HG02970 (cell line): ENCODE measurements around the gene GPC6.

Source experiments
- ATAC-seq: cut with Tn5 transposase; IDR thresholded peaks from one replicate; pipeline ENCODE4 v1.9.1; 2021; ENCODE audit warnings: mild to moderate bottlenecking, moderate library complexity, moderate number of reproducible peaks; ENCODE audit not compliant: unreplicated experiment, low FRiP score

GPC6 gene

GRCh38 chr13:94246495-94246894 lies 1019.9 kb downstream of the GPC6 start:
- ATAC-seq = no peak

GRCh38 chr13:94247890-94248289 lies 1021.3 kb downstream of the GPC6 start:
- no peak for ATAC-seq

- no peak for ATAC-seq
Observed at GRCh38 chr13:94248454-94249228, 1022.0 kb downstream of the GPC6 start.

GRCh38 chr13:94249512-94249911 lies 1022.9 kb downstream of the GPC6 start:
- no peak for ATAC-seq

GRCh38 chr13:94251831-94252608 lies 1025.4 kb downstream of the GPC6 start:
- ATAC-seq = no peak

- ATAC-seq = no peak
Observed at GRCh38 chr13:94254737-94255136, 1028.1 kb downstream of the GPC6 start.

GRCh38 chr13:94256721-94257120 lies 1030.1 kb downstream of the GPC6 start:
- ATAC-seq = no peak

- no peak for ATAC-seq
Observed at GRCh38 chr13:94259984-94260383, 1033.4 kb downstream of the GPC6 start.

- no peak for ATAC-seq
Observed at GRCh38 chr13:94261163-94261562, 1034.6 kb downstream of the GPC6 start.

- no peak for ATAC-seq
Observed at GRCh38 chr13:94263038-94263437, 1036.4 kb downstream of the GPC6 start.

GRCh38 chr13:94267581-94268366 lies 1041.2 kb downstream of the GPC6 start:
- no peak for ATAC-seq

- ATAC-seq = no peak
Observed at GRCh38 chr13:94268661-94269060, 1042.1 kb downstream of the GPC6 start.

- ATAC-seq = no peak
Observed at GRCh38 chr13:94269557-94269956, 1043.0 kb downstream of the GPC6 start.

GRCh38 chr13:94270556-94270955 lies 1043.9 kb downstream of the GPC6 start:
- no peak for ATAC-seq

- ATAC-seq = no peak
Observed at GRCh38 chr13:94272038-94272437, 1045.4 kb downstream of the GPC6 start.

GRCh38 chr13:94280349-94280748 lies 1053.7 kb downstream of the GPC6 start:
- ATAC-seq = no peak

- no peak for ATAC-seq
Observed at GRCh38 chr13:94280845-94281244, 1054.2 kb downstream of the GPC6 start.

- ATAC-seq = no peak
Observed at GRCh38 chr13:94286581-94286980, 1060.0 kb downstream of the GPC6 start.

- no peak for ATAC-seq
Observed at GRCh38 chr13:94291631-94292322, 1065.2 kb downstream of the GPC6 start.

- ATAC-seq = no peak
Observed at GRCh38 chr13:94292323-94292640, 1065.7 kb downstream of the GPC6 start.

- no peak for ATAC-seq
Observed at GRCh38 chr13:94296471-94296870, 1069.9 kb downstream of the GPC6 start.
